ENCODE data around the gene TEC.

TEC gene

GRCh38 chr4:48266781-48267180 lies 2.9 kb downstream of the TEC start:
- H3K9me2 ChIP-seq (replicated peaks; ENCODE audit: insufficient read depth, low read length) = no peaks in the 10 kb centered on the region
- H2AFZ ChIP-seq (ENCODE audit: low read length) = no peak overlapping the region
- peaks cover 75% of the 10 kb centered on the region for H3K79me2 ChIP-seq (ENCODE audit: low read length)
- TF ChIP-seq EZH2phosphoT487 (IDR thresholded peaks at IDR 0.05; ENCODE audit: low read length) (no peak), EZH2 (optimal IDR thresholded peaks at IDR 0.05; ENCODE audit: low read depth, low read length) (no peak), CTCF (IDR thresholded peaks at IDR 0.05; ENCODE audit: low read length) (no peak)
- H3K9ac ChIP-seq (ENCODE audit: low read length) = no peak overlapping the region
- peaks cover 19% of the 10 kb centered on the region for H3F3A ChIP-seq (ENCODE audit: insufficient read depth, low read length)
- no peaks in the 10 kb centered on the region for H3K27me3 ChIP-seq (replicated peaks; ENCODE audit: insufficient read depth, low read length)
- H4K20me1 ChIP-seq (ENCODE audit: insufficient read depth, low read length) = no peaks in the 10 kb centered on the region
- no peak for DNase-seq
- peaks cover 14% of the 10 kb centered on the region for H3K4me1 ChIP-seq (ENCODE audit: low read length)
- H3K4me2 ChIP-seq (ENCODE audit: low read depth, low read length) = no peak overlapping the region
- no peaks in the 10 kb centered on the region for H3K36me3 ChIP-seq (replicated peaks; ENCODE audit: insufficient read depth, low read length)
- H3K27ac ChIP-seq (ENCODE audit: low read length) = no peak overlapping the region
- H3K4me3 ChIP-seq (ENCODE audit: low read length) = no peak overlapping the region
- no peaks in the 10 kb centered on the region for H3K9me3 ChIP-seq (replicated peaks; ENCODE audit: insufficient read depth, low read length)

GRCh38 chr4:48262926-48263325 lies 6.7 kb downstream of the TEC start:
- Histone ChIP-seq H2AFZ (ENCODE audit: low read length) (no peak overlapping the region), H3K9ac (ENCODE audit: low read length) (no peak overlapping the region), H3K4me2 (ENCODE audit: low read depth, low read length) (no peak overlapping the region), H4K20me1 (ENCODE audit: insufficient read depth, low read length) (no peaks in the 10 kb centered on the region), H3K27me3 (replicated peaks; ENCODE audit: insufficient read depth, low read length) (no peaks in the 10 kb centered on the region), H3K9me3 (replicated peaks; ENCODE audit: insufficient read depth, low read length) (no peaks in the 10 kb centered on the region), H3K27ac (ENCODE audit: low read length) (no peak overlapping the region), H3K4me1 (ENCODE audit: low read length) (peaks cover 14% of the 10 kb centered on the region), H3K4me3 (ENCODE audit: low read length) (no peak overlapping the region), H3F3A (ENCODE audit: insufficient read depth, low read length) (peaks cover 4% of the 10 kb centered on the region; the same call in 1 of the 2 replicates), H3K36me3 (replicated peaks; ENCODE audit: insufficient read depth, low read length) (no peaks in the 10 kb centered on the region), H3K9me2 (replicated peaks; ENCODE audit: insufficient read depth, low read length) (no peaks in the 10 kb centered on the region), H3K79me2 (ENCODE audit: low read length) (peaks cover 96% of the 10 kb centered on the region)
- TF ChIP-seq EZH2 (optimal IDR thresholded peaks at IDR 0.05; ENCODE audit: low read depth, low read length) (no peak), EZH2phosphoT487 (IDR thresholded peaks at IDR 0.05; ENCODE audit: low read length) (no peak), CTCF (IDR thresholded peaks at IDR 0.05; ENCODE audit: low read length) (no peak)
- no peak for DNase-seq

DNA sequence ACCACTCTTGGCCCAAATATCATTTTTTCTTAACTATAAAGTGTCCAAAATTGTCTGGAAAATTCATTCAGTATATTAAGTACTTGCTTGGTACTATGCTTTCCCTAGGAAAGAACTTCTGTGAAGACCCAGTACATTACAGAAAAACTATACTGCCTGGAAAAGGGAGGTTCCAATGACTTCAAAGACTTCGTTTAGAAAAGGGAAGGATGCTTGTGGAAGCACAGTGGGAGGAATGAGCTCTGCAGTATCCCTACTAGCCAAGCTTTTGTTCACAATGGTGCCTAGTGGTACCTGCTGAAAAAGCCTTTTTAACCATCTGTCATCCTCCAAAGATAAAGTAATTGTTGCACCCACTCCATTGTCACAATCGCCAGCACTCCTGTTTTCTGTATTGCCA lies 7.2 kb downstream of the TEC start:
- Histone ChIP-seq H3F3A (ENCODE audit: insufficient read depth, low read length) (peaks cover 4% of the 10 kb centered on the region; the same call in 1 of the 2 replicates), H3K9me2 (replicated peaks; ENCODE audit: insufficient read depth, low read length) (no peaks in the 10 kb centered on the region), H3K27me3 (replicated peaks; ENCODE audit: insufficient read depth, low read length) (no peaks in the 10 kb centered on the region), H3K9me3 (replicated peaks; ENCODE audit: insufficient read depth, low read length) (no peaks in the 10 kb centered on the region), H3K4me1 (ENCODE audit: low read length) (peaks cover 10% of the 10 kb centered on the region), H3K79me2 (ENCODE audit: low read length) (peaks cover 96% of the 10 kb centered on the region), H3K36me3 (replicated peaks; ENCODE audit: insufficient read depth, low read length) (no peaks in the 10 kb centered on the region), H3K4me2 (ENCODE audit: low read depth, low read length) (no peak overlapping the region), H3K4me3 (ENCODE audit: low read length) (no peak overlapping the region), H2AFZ (ENCODE audit: low read length) (no peak overlapping the region), H3K9ac (ENCODE audit: low read length) (no peak overlapping the region), H4K20me1 (ENCODE audit: insufficient read depth, low read length) (no peaks in the 10 kb centered on the region), H3K27ac (ENCODE audit: low read length) (no peak overlapping the region)
- TF ChIP-seq EZH2 (optimal IDR thresholded peaks at IDR 0.05; ENCODE audit: low read depth, low read length) = no peak
- no peak for TF ChIP-seq EZH2phosphoT487 (IDR thresholded peaks at IDR 0.05; ENCODE audit: low read length)
- no peak for TF ChIP-seq CTCF (IDR thresholded peaks at IDR 0.05; ENCODE audit: low read length)
- no peak for DNase-seq

Measured in MM.1S (cell line).